Measurements from ENCODE around the gene DMRT3.

The DMRT3 gene, protein sequence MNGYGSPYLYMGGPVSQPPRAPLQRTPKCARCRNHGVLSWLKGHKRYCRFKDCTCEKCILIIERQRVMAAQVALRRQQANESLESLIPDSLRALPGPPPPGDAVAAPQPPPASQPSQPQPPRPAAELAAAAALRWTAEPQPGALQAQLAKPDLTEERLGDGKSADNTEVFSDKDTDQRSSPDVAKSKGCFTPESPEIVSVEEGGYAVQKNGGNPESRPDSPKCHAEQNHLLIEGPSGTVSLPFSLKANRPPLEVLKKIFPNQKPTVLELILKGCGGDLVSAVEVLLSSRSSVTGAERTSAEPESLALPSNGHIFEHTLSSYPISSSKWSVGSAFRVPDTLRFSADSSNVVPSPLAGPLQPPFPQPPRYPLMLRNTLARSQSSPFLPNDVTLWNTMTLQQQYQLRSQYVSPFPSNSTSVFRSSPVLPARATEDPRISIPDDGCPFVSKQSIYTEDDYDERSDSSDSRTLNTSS

DNA sequence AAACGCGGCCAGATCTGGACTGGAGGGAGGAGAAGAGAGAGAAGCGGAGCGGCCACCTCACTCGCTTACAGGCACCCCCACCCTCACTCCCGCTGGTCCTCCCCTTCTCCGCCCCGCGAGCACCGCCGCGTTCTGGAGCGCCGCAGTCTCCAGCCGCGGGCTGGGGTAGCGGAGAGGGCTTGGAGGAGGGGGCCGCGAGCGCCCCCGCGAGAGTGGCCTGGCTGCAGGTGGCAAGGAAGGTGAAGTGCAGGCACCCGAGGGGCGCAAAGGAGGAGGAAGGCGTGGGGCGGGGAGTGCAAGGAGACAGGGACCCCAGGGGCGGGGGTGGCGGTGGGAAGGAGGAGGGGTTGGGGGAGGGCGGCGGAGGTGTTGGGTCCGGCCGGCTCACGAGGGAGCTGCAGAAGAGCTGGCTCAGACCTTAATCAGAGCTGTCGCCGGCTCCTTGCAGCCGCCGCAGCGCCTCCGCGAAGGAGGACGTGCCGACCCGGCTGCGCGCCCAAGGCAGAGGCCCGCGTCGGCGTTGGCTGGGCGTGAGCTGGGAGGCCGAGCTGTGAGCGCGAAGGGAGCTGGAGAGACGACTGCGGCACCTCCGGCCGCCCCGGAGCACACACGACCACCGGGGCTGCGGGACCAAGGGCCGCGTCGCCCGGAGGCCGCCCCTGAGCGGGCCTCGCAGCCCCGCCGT is at the start of gene DMRT3:
DMRT3 (plus strand) TSS at position 398 of the 685 bp plus-strand sequence. CDS start 347 bp downstream, outside the sequence.
- DNase-seq (ENCODE audit: low read depth, low spot score) = peak; percentile 37

- no peak for DNase-seq (ENCODE audit: low read depth, low spot score)
These were observed 49.5 kb upstream of the DMRT3 start for GRCh38 chr9:926976-927375.

- no peak for DNase-seq (ENCODE audit: low read depth, low spot score)
These were observed 48.0 kb upstream of the DMRT3 start for GRCh38 chr9:928363-929042.

GRCh38 chr9:929719-930118 is 46.7 kb upstream of the DMRT3 start:
- DNase-seq (ENCODE audit: low read depth, low spot score) = no peak

- DNase-seq (ENCODE audit: low read depth, low spot score) = no peak
These were observed 43.1 kb upstream of the DMRT3 start for GRCh38 chr9:933356-933755.

- DNase-seq (ENCODE audit: low read depth, low spot score) = peak; percentile 38
These were observed 41.0 kb upstream of the DMRT3 start for GRCh38 chr9:935348-935965.

- DNase-seq (ENCODE audit: low read depth, low spot score) = no peak
These were observed 33.5 kb upstream of the DMRT3 start for GRCh38 chr9:942805-943580.

GRCh38 chr9:947985-948384 is 28.5 kb upstream of the DMRT3 start:
- no peak for DNase-seq (ENCODE audit: low read depth, low spot score)

DNA sequence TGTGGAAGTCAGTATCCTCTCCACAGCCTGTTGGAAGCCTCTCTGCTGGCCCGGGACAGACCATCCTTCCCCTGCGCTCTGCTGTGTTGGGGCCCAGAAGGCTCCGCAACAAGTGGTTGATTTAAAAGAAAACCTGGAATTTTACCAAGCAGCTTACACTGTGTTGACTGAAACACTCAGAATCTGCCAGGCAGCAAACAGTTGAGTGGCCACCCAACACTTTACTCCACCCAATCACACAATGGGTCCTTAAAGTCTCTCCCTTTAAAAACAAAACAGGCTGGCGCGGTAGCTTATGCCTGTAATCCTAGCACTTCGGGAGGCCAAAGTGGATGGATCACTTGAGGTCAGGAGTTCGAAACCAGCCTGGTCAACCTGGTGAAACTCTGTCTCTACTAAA is 28.0 kb upstream of the DMRT3 start:
- no peak for DNase-seq (ENCODE audit: low read depth, low spot score)

DNA sequence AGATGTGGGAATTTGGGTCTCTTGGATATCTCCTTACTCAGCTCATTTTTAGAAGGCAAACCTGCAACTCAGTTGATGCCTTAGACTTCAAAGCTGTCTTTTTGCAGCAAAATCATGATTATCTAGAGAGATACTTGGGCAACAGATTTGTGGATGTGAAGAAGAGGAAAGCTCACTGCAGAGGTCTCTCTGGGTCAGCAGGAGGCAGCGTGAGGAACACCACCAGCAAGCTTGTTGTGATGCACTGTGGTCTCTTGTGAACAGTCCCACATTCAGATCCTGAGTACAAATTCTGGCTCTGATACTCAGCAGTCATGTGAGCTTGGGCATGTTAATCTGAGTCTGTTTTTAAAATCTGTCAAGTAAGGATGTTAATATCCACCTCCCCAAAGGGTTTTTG is 26.3 kb upstream of the DMRT3 start:
- no peak for DNase-seq (ENCODE audit: low read depth, low spot score)

DNA sequence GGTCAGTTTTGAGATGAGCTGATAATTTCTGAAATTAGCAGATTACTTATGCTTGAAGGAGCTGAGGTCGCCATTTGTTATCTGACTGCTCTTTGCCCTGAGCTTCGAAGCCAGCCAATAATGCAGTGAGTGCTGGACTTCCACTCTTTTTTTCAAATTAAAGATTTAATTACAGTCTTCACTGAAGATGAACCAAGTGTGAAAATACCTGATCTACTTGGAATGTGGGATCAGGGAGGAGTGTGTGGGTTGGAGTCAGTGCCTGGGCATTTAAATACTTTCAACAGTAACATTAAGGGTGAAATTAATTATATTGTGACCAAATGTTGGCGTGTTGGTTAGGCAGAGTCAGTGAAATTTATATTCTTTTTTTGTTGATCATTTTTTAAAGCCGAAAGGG is 23.9 kb upstream of the DMRT3 start:
- DNase-seq (ENCODE audit: low read depth, low spot score) = no peak

DNA sequence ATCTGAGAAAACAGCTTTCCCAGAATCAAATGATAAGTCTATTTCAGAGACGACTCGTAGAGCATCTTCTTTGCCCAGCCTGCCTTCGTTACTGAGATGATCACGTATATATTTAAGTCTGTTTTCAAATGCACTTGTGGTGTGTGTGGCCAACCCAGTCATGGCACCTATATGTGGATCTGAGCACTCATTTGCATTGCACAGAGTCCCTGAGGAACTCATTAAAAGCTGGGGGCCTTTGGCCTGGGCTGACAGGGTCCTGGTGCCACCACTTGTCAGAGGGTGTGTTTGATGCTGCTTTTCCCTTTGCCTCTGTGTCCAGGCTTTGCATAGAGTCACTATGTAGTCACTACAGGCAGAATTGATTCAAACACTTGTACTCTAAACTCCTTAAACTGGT is 17.4 kb upstream of the DMRT3 start:
- no peak for DNase-seq (ENCODE audit: low read depth, low spot score)

DNA sequence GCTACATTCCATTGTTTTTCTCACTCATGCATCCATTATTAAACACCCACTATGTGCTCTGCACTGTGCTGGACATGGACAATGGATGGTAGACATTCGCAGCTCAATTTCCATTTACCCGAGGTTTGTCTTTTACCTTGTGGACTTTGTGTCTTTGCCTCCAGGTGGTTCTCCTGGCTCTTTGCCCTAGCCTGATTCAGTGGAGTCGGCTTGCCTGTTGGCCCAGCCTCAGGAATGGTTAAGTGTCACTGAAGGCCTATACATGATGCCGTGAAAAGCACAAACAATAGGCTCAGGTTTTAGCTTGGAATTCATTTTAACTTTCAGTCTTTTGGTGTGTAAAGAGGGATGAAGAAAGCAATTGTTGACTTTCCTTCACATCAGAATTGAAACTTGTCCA is 16.5 kb upstream of the DMRT3 start:
- DNase-seq (ENCODE audit: low read depth, low spot score) = no peak

DNA sequence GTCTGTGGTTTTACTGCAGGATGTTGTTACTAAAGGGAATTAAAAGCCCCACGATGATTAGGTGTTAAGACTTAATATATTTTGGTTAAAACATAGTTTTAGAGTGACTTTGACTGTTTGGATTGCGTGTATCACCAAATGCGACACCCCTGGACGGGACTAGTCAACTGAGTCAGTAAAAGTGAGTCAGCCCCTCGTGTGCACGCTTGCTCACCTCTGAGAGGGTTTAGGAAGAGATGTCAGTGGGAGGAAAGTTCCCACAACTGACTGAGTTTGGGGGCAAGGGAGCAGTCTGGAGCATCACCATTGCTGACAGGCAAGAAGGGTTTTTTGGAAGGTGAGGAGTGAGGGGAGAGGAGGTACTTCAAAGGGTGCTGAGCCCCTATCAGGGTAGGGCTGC is 14.4 kb upstream of the DMRT3 start:
- no peak for DNase-seq (ENCODE audit: low read depth, low spot score)

DNA sequence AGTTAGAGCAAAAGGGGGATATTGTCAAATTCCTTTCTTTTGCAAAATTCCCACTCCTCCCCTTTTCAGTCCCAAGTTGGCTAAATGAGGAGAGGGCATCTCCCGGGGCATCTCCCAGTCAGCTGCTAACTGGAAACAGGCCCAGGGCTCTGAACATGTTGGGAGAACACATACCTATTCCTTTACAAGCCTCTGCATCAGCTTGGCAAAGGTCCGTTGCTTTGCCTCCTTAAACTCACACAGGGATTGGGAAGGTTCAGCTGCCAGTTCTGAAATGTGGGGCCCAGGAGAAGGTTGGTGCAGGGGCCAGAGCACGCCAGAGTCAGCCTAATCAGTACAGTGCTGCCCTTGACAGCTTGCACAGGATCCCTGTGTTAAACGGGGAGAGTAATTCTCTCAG is 11.0 kb upstream of the DMRT3 start:
- DNase-seq (ENCODE audit: low read depth, low spot score) = no peak

DNA sequence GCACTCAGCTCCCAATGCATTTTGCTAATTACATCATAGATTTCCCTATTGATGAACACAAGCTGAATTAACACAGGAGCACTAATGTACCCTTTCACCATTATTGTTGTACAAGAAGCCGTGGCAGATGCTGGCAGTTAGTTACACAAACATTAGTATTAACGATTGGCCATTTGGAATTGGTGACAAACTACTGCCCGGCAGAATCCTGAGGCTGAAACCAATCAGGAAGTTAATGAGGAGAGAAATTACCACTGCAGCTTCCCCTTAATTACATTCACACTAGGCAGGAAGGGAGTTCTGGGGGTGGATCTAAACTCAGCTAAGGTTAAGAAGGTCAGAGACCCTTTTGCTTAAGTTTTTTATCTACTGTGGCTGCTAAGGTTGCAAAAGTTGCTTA is 9.6 kb upstream of the DMRT3 start:
- DNase-seq (ENCODE audit: low read depth, low spot score) = no peak

GRCh38 chr9:967436-967835 is 9.0 kb upstream of the DMRT3 start:
- DNase-seq (ENCODE audit: low read depth, low spot score) = no peak

- DNase-seq (ENCODE audit: low read depth, low spot score) = peak; percentile 28
These were observed 8.4 kb upstream of the DMRT3 start for GRCh38 chr9:967903-968641.

DNA sequence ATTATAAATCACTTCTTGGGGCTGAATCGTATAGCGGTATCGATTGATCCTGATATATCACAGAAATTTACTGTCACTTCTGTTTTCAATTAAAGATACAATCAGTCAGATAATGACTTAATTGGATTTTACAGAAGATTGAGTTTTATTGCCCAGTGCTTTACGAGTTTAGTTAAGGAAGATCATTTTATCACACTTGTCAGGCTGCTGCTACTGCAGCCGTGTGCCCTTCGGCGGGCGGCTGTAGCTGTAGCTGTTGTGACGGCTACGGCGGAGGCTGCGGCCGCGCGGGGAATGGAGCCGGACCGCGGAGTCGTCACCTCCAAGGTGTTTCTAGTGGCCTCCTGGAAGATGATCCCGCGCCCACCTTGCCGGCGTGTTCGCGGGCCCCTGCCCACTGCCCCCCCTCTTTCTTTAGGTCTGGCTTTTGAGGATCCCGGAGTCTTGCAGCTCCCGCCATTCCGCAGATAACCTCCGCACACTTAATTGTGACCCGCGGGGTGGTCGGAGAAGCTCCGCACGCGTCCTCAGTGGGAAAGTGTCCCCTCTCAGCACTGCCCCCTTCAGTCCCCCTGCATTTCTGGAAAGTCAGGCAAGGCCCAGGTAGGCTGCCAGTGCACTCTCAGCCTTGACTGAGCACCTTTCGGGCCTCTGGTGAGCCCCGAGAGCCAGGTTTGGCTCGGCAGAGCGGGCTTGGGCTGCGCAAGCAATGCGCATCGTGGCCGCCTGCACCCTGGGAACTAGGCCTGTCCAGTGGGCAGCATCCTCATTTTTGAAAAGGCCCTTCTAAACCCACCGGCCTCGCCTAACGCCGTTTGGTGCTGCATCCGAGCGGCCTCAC is 6.9 kb upstream of the DMRT3 start:
- no peak for DNase-seq (ENCODE audit: low read depth, low spot score)
